Fibroblast of lung (primary cell): Measurements from ENCODE around the gene TSHZ3.

ENCODE experiments used
- EZH2 ChIP-seq: IDR thresholded peaks from 2 replicates; pipeline ENCODE4 v1.5.1; 2012; ENCODE audit warnings: low read length, control low read depth, mild to moderate bottlenecking; ENCODE audit errors: missing control alignments
- TF ChIP-seq, protein P1 (sequence below), 2 donors: IDR thresholded peaks in 1 of 2; conservative IDR thresholded peaks in 1 of 2; 1 replicate in 1 of 2; 2 replicates in 1 of 2; pipeline ENCODE4 v1.5.1; 2011 to 2012; ENCODE audit warnings: low read length in 2 of 2, control low read depth in 1 of 2, inconsistent platforms in 1 of 2, low read depth in 1 of 2, mild to moderate bottlenecking in 1 of 2

DNA sequence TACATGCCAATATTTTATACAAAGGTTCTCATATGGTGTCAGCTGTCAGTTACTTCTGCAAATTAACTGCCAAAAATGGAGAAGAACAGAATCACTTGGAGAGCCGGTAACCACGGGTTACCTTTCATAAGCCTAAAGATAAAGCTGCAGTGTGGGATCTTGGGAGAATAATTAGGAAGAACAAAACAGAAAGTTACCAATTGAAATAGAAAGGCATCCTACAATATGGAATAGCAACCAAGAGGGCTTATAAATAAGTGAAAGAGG lies 74.2 kb downstream of the TSHZ3 start:
- TF ChIP-seq, protein P1, sequence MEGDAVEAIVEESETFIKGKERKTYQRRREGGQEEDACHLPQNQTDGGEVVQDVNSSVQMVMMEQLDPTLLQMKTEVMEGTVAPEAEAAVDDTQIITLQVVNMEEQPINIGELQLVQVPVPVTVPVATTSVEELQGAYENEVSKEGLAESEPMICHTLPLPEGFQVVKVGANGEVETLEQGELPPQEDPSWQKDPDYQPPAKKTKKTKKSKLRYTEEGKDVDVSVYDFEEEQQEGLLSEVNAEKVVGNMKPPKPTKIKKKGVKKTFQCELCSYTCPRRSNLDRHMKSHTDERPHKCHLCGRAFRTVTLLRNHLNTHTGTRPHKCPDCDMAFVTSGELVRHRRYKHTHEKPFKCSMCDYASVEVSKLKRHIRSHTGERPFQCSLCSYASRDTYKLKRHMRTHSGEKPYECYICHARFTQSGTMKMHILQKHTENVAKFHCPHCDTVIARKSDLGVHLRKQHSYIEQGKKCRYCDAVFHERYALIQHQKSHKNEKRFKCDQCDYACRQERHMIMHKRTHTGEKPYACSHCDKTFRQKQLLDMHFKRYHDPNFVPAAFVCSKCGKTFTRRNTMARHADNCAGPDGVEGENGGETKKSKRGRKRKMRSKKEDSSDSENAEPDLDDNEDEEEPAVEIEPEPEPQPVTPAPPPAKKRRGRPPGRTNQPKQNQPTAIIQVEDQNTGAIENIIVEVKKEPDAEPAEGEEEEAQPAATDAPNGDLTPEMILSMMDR (conservative IDR thresholded peaks at IDR 0.05 in 1 of 2, IDR thresholded peaks at IDR 0.05 in 1 of 2; ENCODE audit: low read depth in 1 of 2, low read length in 2 of 2): no peak
- no peak for TF ChIP-seq EZH2
